Nephron progenitor cell (in vitro differentiated cells): ENCODE data around the gene XYLB.

ENCODE experiments used
- DNase-seq: peaks from one replicate; pipeline ENCODE4 v3.0.0; 2021
- H3K27ac Mint-ChIP-seq: 2 replicates; pipeline ENCODE4 v1.8.0; 2021; ENCODE audit warnings: mild to moderate bottlenecking, moderate library complexity, mixed read lengths
- H3K27me3 Mint-ChIP-seq: 2 replicates; pipeline ENCODE4 v1.8.0; 2021; ENCODE audit warnings: mild to moderate bottlenecking, low read depth, mixed read lengths; ENCODE audit not compliant: poor library complexity
- H3K36me3 Mint-ChIP-seq: 2 replicates; pipeline ENCODE4 v1.8.0; 2021; ENCODE audit warnings: low read depth, mixed read lengths
- H3K4me1 Mint-ChIP-seq: 2 replicates; pipeline ENCODE4 v1.8.0; 2021; ENCODE audit warnings: mixed read lengths
- H3K4me3 Mint-ChIP-seq: 2 replicates; pipeline ENCODE4 v1.8.0; 2021; ENCODE audit warnings: mild to moderate bottlenecking, moderate library complexity, mixed read lengths
- H3K9me3 Mint-ChIP-seq: 2 replicates; pipeline ENCODE4 v1.8.0; 2021; ENCODE audit warnings: mild to moderate bottlenecking, moderate library complexity, mixed read lengths
- TF ChIP-seq, protein P1 (sequence below): fragments of 200-600 bp; sonication (generic); IDR thresholded peaks from 2 replicates; pipeline ENCODE4 v1.5.0; 2021; ENCODE audit warnings: antibody characterized with exemption

The XYLB gene

DNA sequence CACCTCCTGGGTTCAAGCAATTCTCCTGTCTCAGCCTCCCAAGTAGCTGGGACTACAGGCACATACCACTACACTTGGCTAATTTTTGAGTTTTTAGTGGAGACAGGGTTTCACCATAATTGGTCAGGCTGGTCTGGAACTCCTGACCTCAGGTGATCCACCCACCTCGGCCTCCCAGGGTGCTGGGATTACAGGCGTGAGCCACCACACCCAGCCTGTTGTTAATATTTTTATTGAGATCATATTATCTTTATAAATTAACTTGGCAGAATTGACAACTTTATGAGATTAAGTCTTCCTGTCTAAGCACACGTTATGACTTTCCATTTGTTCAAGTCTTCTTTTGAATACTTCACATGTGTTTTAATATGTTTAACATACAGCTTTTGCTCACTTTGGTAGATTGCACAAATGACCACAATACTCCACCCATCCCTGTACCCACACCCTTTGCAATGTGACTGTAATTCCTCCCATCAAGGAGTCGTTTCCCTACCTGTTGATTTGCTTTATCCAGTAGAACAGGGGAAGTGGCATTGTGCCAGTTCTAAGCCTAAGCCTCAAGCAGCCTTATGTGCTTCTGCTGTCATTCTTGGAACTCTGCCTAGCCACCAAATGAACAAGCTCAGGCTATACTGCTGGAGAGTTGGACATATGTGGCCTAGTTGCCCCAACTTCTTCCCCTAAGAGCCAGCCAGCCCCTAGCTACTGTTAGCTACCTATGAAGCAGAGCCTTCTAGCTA lies 8.2 kb downstream of the XYLB start:
- no peak for DNase-seq
- H3K4me1 Mint-ChIP-seq: no peaks in the 10 kb centered on the region
- H3K9me3 Mint-ChIP-seq: peaks cover 23% of the 10 kb centered on the region
- H3K36me3 Mint-ChIP-seq: peaks cover 66% of the 10 kb centered on the region
- TF ChIP-seq, protein P1, sequence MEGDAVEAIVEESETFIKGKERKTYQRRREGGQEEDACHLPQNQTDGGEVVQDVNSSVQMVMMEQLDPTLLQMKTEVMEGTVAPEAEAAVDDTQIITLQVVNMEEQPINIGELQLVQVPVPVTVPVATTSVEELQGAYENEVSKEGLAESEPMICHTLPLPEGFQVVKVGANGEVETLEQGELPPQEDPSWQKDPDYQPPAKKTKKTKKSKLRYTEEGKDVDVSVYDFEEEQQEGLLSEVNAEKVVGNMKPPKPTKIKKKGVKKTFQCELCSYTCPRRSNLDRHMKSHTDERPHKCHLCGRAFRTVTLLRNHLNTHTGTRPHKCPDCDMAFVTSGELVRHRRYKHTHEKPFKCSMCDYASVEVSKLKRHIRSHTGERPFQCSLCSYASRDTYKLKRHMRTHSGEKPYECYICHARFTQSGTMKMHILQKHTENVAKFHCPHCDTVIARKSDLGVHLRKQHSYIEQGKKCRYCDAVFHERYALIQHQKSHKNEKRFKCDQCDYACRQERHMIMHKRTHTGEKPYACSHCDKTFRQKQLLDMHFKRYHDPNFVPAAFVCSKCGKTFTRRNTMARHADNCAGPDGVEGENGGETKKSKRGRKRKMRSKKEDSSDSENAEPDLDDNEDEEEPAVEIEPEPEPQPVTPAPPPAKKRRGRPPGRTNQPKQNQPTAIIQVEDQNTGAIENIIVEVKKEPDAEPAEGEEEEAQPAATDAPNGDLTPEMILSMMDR: no peak
- H3K27ac Mint-ChIP-seq: no peak overlapping the region
- H3K4me3 Mint-ChIP-seq: no peak overlapping the region
- no peaks in the 10 kb centered on the region for H3K27me3 Mint-ChIP-seq

DNA sequence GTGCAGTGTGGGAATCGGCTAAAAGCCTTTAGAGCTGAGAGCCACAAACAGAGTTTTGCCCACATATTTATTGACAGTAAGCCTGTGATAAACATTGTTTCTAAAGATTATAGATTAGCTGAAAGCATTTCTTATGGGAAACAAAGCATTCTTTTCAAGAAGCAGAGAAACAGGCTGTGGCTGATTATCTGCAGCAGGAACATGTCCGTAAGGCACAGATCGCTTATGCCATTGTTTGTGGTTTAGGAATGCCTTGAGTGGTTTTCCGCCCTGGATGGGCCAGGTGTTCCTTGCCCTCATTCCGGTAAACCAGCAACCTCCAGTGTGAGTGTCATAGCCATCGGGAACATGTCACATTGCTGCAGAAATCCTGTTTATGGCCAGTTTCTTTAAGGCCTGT lies 12.5 kb downstream of the XYLB start:
- Mint-ChIP-seq H3K4me1 (no peaks in the 10 kb centered on the region), H3K27me3 (no peaks in the 10 kb centered on the region), H3K4me3 (no peak overlapping the region), H3K27ac (no peak overlapping the region), H3K36me3 (peaks cover 51% of the 10 kb centered on the region), H3K9me3 (peaks cover 24% of the 10 kb centered on the region)
- DNase-seq: no peak
- TF ChIP-seq, protein P1: no peak

DNA sequence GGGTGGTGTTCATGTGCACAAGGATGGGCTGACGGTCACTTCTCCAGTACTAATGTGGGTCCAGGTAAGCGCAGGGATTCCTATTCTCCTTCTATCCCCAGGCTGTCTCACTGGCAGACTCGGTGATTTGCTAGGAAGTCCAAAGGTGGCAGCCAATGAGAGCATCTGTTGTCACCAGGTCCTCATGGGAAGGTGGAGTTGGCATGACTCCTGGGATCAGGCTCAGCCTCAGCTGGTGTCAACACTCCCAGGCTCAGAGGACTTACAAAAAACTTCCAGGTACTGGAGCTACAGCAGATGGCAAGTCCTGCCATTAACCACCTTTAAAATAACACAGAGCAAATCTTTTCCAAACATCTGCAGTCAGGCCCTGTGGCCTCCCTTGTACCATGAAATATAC lies 13.8 kb downstream of the XYLB start:
- TF ChIP-seq, protein P1: no peak
- H3K4me1 Mint-ChIP-seq: no peaks in the 10 kb centered on the region
- DNase-seq: no peak

DNA sequence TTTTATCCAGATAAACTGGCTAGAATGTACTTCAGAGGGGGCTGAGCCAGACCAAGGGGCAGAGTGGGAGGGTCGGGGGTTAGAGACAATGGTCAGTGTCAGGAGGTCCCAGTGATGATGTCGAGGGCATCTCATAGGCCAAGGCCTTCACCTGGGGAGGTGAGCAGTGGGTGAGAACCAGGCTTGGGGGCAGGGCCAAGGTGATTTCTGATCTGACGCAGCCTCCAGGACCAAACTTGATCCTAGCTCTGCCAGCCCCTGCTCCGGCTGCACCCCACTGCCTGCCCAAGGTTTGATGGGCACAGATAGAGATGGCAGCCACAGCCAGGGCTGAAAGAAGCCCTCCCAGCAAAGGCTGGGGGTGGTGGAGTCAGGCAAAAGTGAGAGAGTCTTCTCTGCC lies 14.9 kb downstream of the XYLB start:
- H3K9me3 Mint-ChIP-seq: peaks cover 23% of the 10 kb centered on the region
- no peak for DNase-seq
- no peaks in the 10 kb centered on the region for H3K4me1 Mint-ChIP-seq
- no peak overlapping the region for H3K4me3 Mint-ChIP-seq
- no peaks in the 10 kb centered on the region for H3K27me3 Mint-ChIP-seq
- TF ChIP-seq, protein P1: no peak
- H3K36me3 Mint-ChIP-seq: peaks cover 37% of the 10 kb centered on the region
- no peak overlapping the region for H3K27ac Mint-ChIP-seq

More for the DNA sequence above, 13.8 kb downstream of the XYLB start:
- no peak overlapping the region for H3K4me3 Mint-ChIP-seq
- H3K9me3 Mint-ChIP-seq: peaks cover 24% of the 10 kb centered on the region
- no peak overlapping the region for H3K27ac Mint-ChIP-seq
- H3K27me3 Mint-ChIP-seq: no peaks in the 10 kb centered on the region
- H3K36me3 Mint-ChIP-seq: peaks cover 45% of the 10 kb centered on the region

DNA sequence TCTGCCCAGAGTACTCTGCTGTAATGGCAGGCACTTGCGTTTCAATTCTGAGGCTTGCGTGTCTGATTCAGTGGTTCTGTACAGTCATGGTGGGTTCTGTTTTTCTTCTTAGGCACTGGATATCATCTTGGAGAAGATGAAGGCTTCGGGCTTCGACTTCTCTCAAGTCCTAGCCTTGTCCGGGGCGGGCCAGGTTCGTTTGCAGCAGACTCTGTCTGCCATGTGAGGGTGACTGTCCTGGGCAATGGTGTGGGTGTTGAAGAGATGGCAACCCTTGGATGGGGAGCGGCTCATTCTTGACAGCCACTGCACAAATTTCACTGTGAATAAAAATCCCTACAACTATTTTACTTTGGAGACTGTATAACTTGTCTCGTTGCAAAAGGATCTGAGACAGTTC lies 16.2 kb downstream of the XYLB start:
- H3K4me3 Mint-ChIP-seq: no peak overlapping the region
- H3K27ac Mint-ChIP-seq: no peak overlapping the region
- DNase-seq: no peak
- TF ChIP-seq, protein P1: no peak
- H3K9me3 Mint-ChIP-seq: peaks cover 16% of the 10 kb centered on the region
- peaks cover 28% of the 10 kb centered on the region for H3K36me3 Mint-ChIP-seq
- no peaks in the 10 kb centered on the region for H3K27me3 Mint-ChIP-seq
- H3K4me1 Mint-ChIP-seq: peaks cover 3% of the 10 kb centered on the region
